Stimulated activated naive CD8-positive, alpha-beta T cell treated with anti-CD3 and anti-CD28 coated beads, Interleukin-15, Interleukin-2, amounts not matched to agents 100 ng/mL and 50 ng/mL, for 24 hours (primary cell): Measurements from ENCODE around the gene DND1.
"Not testable (repeated sequence)": the region's sequence is repeated elsewhere in the genome, so short reads cannot be mapped to it uniquely, and the experiment has no call there.

Experiments used
- H3K27ac Mint-ChIP-seq: one replicate; pipeline ENCODE4 v1.8.0; 2021; ENCODE audit warnings: mild to moderate bottlenecking, mixed read lengths
- H3K27me3 Mint-ChIP-seq: one replicate; pipeline ENCODE4 v1.8.0; 2021; ENCODE audit warnings: mixed read lengths
- H3K36me3 Mint-ChIP-seq: one replicate; pipeline ENCODE4 v1.8.0; 2021; ENCODE audit warnings: low read depth, mixed read lengths
- H3K4me1 Mint-ChIP-seq: one replicate; pipeline ENCODE4 v1.8.0; 2021; ENCODE audit warnings: low read depth, mixed read lengths
- H3K4me3 Mint-ChIP-seq: one replicate; pipeline ENCODE4 v1.8.0; 2021; ENCODE audit warnings: mild to moderate bottlenecking, mixed read lengths
- H3K9me3 Mint-ChIP-seq: one replicate; pipeline ENCODE4 v1.8.0; 2021; ENCODE audit warnings: mixed read lengths

The DND1 gene

DNA sequence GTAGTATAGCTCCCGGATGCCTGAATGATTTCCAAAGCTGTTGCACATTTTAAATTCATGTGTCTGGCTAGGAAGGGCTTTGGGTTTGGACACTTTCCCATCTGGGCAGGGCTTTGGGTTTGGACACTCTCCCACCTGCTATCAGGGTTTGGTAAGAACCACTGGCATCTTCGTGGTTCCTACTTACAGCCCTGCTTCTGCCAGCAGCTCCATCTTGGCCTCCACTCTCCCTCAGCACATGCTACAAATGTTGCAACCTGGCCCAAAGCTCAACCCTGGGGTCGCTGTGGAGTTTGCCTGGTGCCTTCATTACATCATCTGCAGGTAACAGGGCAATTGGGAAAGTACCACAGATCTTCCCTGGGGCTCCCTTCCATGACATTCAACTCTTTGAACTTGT lies 30.7 kb downstream of the DND1 start:
- H3K27me3 Mint-ChIP-seq: no peaks in the 10 kb centered on the region
- H3K36me3 Mint-ChIP-seq: peaks cover 51% of the 10 kb centered on the region
- H3K27ac Mint-ChIP-seq: no peak overlapping the region
- no peak overlapping the region for H3K4me3 Mint-ChIP-seq
- H3K4me1 Mint-ChIP-seq: peaks cover 66% of the 10 kb centered on the region
- H3K9me3 Mint-ChIP-seq: no peaks in the 10 kb centered on the region

GRCh38 chr5:140641716-140642115 lies 31.7 kb downstream of the DND1 start:
- Mint-ChIP-seq H3K27ac (no peak overlapping the region), H3K4me3 (no peak overlapping the region), H3K27me3 (no peaks in the 10 kb centered on the region), H3K9me3 (no peaks in the 10 kb centered on the region), H3K36me3 (peaks cover 51% of the 10 kb centered on the region), H3K4me1 (peaks cover 59% of the 10 kb centered on the region)

DNA sequence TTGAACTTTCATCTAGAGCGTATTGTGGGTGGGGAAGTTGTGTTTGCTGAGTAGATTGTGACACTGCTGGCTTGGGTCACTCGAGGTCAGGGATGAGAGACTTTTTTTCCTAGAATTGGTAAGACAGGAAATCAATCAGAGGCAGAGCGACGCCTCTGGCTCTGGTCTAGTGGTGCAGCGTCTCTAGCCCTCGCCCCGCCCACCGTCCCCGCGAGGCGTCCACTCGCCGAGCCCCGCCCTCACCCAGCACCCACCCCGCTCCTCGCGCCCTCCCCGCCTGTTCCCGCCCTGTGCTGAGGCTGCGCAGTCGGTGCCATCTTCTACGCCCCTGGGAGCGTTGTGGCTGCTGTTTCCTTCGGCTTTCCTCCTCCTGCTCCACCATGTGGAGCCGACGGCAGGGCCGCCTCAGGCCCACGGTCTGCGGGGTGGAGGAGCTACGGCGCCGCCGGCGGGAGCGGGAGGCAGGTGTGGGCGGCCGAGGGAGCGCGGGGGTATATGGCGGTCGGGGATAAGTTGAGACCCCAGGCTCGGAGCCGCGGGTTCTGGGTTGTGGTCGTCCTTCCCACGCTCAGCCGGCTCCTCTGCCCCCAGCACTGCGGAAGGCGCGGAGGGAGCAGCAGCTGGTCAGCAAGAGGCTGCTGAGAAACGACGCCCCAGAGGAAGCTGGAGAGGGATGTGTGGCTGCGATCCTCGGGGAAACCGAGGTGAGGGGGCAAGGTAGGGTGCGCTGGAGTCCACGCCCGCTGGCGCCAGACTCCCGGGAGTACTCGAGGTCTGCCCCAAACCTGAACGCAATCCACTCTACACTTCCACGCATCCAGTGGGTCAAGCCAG lies 34.0 kb downstream of the DND1 start, which contains the start of gene TMCO6:
Gene TMCO6, plus strand, starts transcription at position 304 of the 834 bp plus-strand sequence. Its CDS starts 77 bp downstream, at position 381.
- Mint-ChIP-seq H3K4me1 (peaks cover 47% of the 10 kb centered on the region), H3K27me3 (no peaks in the 10 kb centered on the region), H3K27ac (peak within 1 kb of the TSS; percentile 98), H3K36me3 (peaks cover 32% of the 10 kb centered on the region), H3K9me3 (no peaks in the 10 kb centered on the region), H3K4me3 (peak within 1 kb of the TSS; percentile 99)

GRCh38 chr5:140638898-140639147 lies 34.6 kb downstream of the DND1 start:
- H3K4me3 Mint-ChIP-seq: peak overlapping the region; percentile 99

DNA sequence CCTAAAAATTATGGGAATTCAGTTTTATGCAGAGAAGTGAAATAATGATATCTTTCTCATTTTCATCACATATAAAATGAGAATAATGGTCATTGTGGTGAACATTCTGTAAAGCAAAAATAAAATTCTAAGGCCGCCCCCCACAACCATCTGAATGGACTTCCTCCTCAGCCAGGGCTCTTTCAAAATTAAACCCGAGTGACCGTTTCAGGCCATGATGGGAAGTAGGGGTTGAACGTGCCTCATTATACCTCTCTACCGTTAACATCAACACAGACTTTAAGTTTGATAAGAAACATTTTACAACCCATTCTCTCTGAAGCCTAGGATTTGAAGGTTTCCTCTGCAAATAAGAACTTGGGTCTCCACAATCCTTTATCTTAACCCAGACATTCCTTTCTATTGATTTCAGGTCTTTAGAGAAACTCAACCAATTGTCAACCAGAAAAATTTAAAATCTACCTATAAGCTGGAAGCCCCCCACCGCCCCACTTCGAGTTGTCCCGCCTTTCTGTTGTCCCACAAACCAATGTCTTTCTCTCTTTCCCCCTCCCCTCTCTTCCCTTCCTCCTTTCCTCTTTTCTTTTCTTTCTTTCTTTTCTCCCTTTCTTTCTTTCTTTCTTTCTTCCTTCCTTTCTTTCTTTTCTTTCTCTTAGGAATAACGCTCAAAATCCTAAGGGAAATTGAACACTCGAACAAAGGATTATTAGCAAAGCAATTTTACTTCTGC lies 35.8 kb downstream of the DND1 start:
- Mint-ChIP-seq H3K27ac (no peak overlapping the region), H3K4me3 (no peak overlapping the region), H3K36me3 (peaks cover 21% of the 10 kb centered on the region), H3K27me3 (peaks cover 6% of the 10 kb centered on the region), H3K9me3 (no peaks in the 10 kb centered on the region), H3K4me1 (peaks cover 57% of the 10 kb centered on the region)

More at GRCh38 chr5:140638898-140639147, 34.6 kb downstream of the DND1 start:
- H3K4me1 Mint-ChIP-seq: peaks cover 50% of the 10 kb centered on the region
- H3K36me3 Mint-ChIP-seq: peaks cover 27% of the 10 kb centered on the region
- H3K27ac Mint-ChIP-seq: peak overlapping the region; percentile 87
- not testable (repeated sequence) for H3K9me3 Mint-ChIP-seq, H3K27me3 Mint-ChIP-seq

GRCh38 chr5:140635291-140636257 lies 37.8 kb downstream of the DND1 start:
- Mint-ChIP-seq H3K4me1 (peaks cover 49% of the 10 kb centered on the region), H3K9me3 (no peaks in the 10 kb centered on the region), H3K27me3 (peaks cover 15% of the 10 kb centered on the region), H3K4me3 (no peak overlapping the region), H3K27ac (peak overlapping the region; percentile 40), H3K36me3 (peaks cover 6% of the 10 kb centered on the region)

DNA sequence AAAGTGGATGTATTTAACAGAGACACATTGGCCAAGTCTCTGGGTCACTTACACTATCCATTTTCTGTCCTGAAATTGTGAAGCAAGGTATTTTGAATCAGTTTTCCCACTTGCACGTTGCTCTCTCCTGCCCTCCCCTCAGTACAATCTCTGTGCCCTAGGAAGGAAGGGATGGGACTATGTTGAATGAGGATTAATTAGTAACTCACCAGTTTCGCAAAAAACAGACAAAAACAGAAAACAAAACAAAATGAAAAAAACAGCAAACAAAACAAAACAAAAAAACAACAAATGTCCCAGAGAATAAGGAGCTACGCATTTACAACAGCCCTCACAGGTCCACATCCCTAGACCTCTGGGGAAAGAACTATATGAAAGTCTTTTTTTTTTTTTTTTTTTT lies 39.3 kb downstream of the DND1 start:
- Mint-ChIP-seq H3K36me3 (no peaks in the 10 kb centered on the region), H3K27me3 (peaks cover 16% of the 10 kb centered on the region), H3K9me3 (no peaks in the 10 kb centered on the region), H3K27ac (no peak overlapping the region), H3K4me3 (no peak overlapping the region), H3K4me1 (peaks cover 40% of the 10 kb centered on the region)

DNA sequence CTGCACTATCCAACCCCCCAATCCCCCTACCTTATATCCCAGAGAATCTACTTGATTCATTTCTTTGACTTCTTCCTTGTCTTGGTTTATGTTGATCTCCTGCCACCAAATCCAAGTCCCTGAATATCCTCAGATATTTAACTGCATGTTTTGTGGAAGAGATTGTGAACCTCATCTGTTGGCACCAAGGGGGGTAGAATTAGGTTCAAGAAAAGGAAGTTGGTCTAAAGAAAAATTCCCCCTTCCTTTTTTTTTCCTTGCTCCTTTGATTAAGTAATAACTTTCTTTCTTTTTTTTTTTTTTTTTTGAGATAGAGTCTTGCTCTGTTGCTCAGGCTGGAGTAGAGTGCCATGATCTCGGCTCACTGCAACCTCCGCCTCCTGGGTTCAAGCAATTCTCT lies 39.9 kb downstream of the DND1 start:
- Mint-ChIP-seq H3K4me3 (peak overlapping the region; percentile 83), H3K4me1 (peaks cover 34% of the 10 kb centered on the region), H3K27ac (peak overlapping the region; percentile 16), H3K36me3 (no peaks in the 10 kb centered on the region), H3K9me3 (no peaks in the 10 kb centered on the region), H3K27me3 (peaks cover 16% of the 10 kb centered on the region)

- Mint-ChIP-seq H3K9me3 (peaks cover 3% of the 10 kb centered on the region), H3K27ac (peak within 1 kb of the TSS; percentile 55), H3K27me3 (peaks cover 18% of the 10 kb centered on the region), H3K36me3 (peaks cover 3% of the 10 kb centered on the region), H3K4me1 (peaks cover 31% of the 10 kb centered on the region), H3K4me3 (peak within 1 kb of the TSS; percentile 83)
These were observed 40.3 kb downstream of the DND1 start, which contains the start of gene CD14 for GRCh38 chr5:140633021-140633471. Gene CD14, minus strand, starts transcription at chr5:140633175. Its CDS starts 104 bp downstream, at chr5:140633071.

- Mint-ChIP-seq H3K27me3 (peaks cover 19% of the 10 kb centered on the region), H3K36me3 (peaks cover 3% of the 10 kb centered on the region), H3K4me1 (peaks cover 30% of the 10 kb centered on the region), H3K9me3 (peaks cover 3% of the 10 kb centered on the region), H3K27ac (peak overlapping the region; percentile 55), H3K4me3 (peak overlapping the region; percentile 83)
These were observed 40.9 kb downstream of the DND1 start for GRCh38 chr5:140632366-140633020.

DNA sequence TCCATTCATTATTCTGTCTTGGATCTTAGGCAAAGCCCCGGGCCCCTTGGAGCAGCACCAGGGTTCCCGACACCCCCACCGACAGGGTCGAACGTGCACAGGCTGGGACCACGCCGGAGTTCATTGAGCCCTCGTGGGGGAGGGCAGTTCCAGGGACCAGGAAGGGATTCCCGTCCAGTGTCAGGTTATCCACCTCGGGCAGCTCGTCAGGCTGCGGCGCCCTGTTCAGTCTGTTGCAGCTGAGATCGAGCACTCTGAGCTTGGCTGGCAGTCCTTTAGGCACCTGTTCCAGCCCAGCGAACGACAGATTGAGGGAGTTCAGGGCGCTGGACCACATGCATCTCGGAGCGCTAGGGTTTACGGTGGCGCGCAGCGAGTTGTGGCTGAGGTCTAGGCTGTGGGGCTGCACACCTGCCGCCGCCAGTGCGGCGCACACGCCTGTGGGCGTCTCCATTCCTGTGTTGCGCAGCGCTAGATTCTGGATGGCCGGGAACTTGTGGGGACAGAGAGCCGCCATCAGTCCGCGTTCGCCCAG lies 41.5 kb downstream of the DND1 start:
- Mint-ChIP-seq H3K36me3 (peaks cover 3% of the 10 kb centered on the region), H3K9me3 (peaks cover 3% of the 10 kb centered on the region), H3K4me1 (peaks cover 30% of the 10 kb centered on the region), H3K27ac (no peak overlapping the region), H3K27me3 (peaks cover 21% of the 10 kb centered on the region), H3K4me3 (peak overlapping the region; percentile 83)

DNA sequence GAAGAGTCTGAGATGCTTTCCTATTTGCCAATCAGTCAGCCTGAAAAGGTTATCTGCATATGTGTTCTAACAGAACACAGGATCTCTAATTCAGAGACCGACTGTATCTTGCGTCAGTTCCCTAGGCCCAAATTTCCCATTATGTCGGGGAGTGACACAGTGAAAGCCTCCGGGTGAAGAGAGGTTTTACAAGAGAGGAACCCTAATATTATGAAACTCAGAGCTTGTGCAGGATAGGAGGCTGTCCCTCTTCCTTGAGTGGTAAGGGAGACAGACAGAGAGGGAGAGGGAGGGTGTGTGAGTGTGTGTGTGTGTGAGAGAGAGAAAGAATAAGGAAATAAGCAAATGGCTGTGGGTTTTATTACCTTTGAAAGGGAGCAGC lies 42.3 kb downstream of the DND1 start:
- Mint-ChIP-seq H3K36me3 (peaks cover 3% of the 10 kb centered on the region), H3K27me3 (peaks cover 23% of the 10 kb centered on the region), H3K27ac (no peak overlapping the region), H3K9me3 (peaks cover 3% of the 10 kb centered on the region), H3K4me1 (peaks cover 30% of the 10 kb centered on the region), H3K4me3 (no peak overlapping the region)

DNA sequence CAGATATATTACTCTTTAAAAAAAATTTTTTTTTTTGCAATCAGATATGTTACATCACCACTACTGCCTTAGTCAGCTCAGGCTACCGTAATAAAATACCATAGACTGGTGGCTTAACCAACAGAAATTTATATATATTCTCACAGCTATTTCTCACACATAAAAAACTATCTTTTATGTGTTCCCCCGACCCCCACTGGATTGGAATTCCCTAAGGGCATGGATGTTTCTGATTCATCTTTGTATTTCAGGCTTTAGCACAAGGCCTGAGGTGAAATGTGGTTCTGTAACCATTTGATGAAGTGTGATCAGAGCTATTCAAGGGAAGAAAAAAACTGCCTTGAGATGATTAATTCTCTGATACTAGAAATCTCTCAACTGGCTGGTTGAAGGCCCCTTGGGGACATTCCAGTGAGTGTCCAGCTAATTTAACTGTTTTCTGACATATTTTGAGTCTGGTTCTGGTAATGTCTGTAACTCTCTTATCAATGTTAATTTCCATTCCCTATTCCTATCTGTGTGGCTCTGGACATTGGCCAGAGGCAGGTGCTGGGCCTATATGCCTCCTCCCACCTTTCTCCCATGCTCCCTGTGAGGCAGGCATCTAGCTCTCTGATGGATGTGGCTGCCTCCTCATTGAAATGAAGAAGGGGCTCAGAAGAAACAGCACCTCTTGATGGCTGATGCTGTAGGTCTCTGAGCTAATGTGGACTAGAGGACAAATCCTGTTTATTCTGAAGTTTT lies 42.9 kb downstream of the DND1 start:
- no peak overlapping the region for H3K27ac Mint-ChIP-seq
- H3K4me1 Mint-ChIP-seq: peaks cover 30% of the 10 kb centered on the region
- peaks cover 3% of the 10 kb centered on the region for H3K9me3 Mint-ChIP-seq
- H3K36me3 Mint-ChIP-seq: peaks cover 3% of the 10 kb centered on the region
- H3K4me3 Mint-ChIP-seq: no peak overlapping the region
- H3K27me3 Mint-ChIP-seq: peaks cover 23% of the 10 kb centered on the region
